Prostate gland (tissue), 2 donors: ENCODE measurements around the gene SEC31B. TPM values are rescaled to one million over a fixed set of nuclear protein-coding genes. Genes with fewer than 3 reads are reported as not detected.

Experiments
- DNase-seq: peaks from one replicate; pipeline ENCODE4 v3.0.0-alpha.2; 2019; ENCODE audit warnings: low spot score
- H3K27ac ChIP-seq, 2 donors: fragments of 200-600 bp; sonication (generic); 2 replicates each; pipeline ENCODE4 v1.5.1; 2017 to 2019
- H3K27me3 ChIP-seq: fragments of 200-600 bp; sonication (generic); replicated peaks from 2 replicates; pipeline ENCODE4 v1.5.1; 2019; ENCODE audit not compliant: insufficient read depth
- H3K36me3 ChIP-seq, 2 donors: fragments of 200-600 bp; sonication (generic); 1 replicate in 1 of 2; 2 replicates in 1 of 2; pipeline versions ENCODE4 v1.5.1 to v1.8.1; 2017 to 2019
- H3K4me1 ChIP-seq: fragments of 200-600 bp; sonication (generic); replicated peaks from 2 replicates; pipeline ENCODE4 v1.5.1; 2019
- H3K4me3 ChIP-seq, 2 donors: fragments of 200-600 bp; sonication (generic); 2 replicates each; pipeline ENCODE4 v1.5.1; 2017 to 2019
- H3K9me3 ChIP-seq: fragments of 200-600 bp; sonication (generic); 2 replicates; pipeline ENCODE4 v1.5.1; 2017
- CTCF ChIP-seq, 4 experiments: fragments of 200-600 bp in 2 of 4; fragments of 450-650 bp in 2 of 4; sonication (generic) in 2 of 4; IDR thresholded peaks; 1 replicate in 3 of 4; 2 replicates in 1 of 4; pipeline ENCODE4 v1.5.1; 2016 to 2019; ENCODE audit warnings: antibody characterized with exemption in 4 of 4, mild to moderate bottlenecking in 2 of 4, moderate library complexity in 2 of 4
- POLR2A ChIP-seq: fragments of 450-650 bp; IDR thresholded peaks from one replicate; pipeline ENCODE4 v1.6.1; 2016; ENCODE audit warnings: antibody characterized with exemption, mild to moderate bottlenecking
- POLR2AphosphoS5 ChIP-seq: sonication (generic); formaldehyde crosslinking; IDR thresholded peaks from one replicate; pipeline ENCODE4 v1.6.1; 2017; ENCODE audit warnings: antibody characterized with exemption
- WGBS: methylation state at CpG from one replicate; pipeline ENCODE4 v1.1.5; 2018; 5-methylcytosine and 5-hydroxymethylcytosine counted together
- intact Hi-C: fragments of 100-400 bp; cut with DNase I; formaldehyde crosslinking; loops from one replicate; pipeline ENCODE4 v1.14.2; 2022
- total RNA-seq, 2 donors: library from RNA; depleted of rRNA; stranded (reverse); fragments of >200 nt; gene quantifications; one replicate each; pipeline ENCODE4 v1.1.0, GENCODE V29; 2016

SEC31B gene
- total RNA-seq, 2 donors from 2014 or later = 10.5 to 17.3 TPM

GRCh38 chr10:100531761-100532160, 12.1 kb upstream of the SEC31B start:
- DNase-seq = no peak
- Histone ChIP-seq H3K27me3 (no peaks in the 10 kb centered on the region), H3K36me3 (no peaks in the 10 kb centered on the region), H3K27ac (no peak overlapping the region), H3K9me3 (no peaks in the 10 kb centered on the region), H3K4me3 (no peak overlapping the region), H3K4me1 (peaks cover 11% of the 10 kb centered on the region)
- intact Hi-C loops = no loop called here
- TF ChIP-seq POLR2AphosphoS5 (no peak), POLR2A (no peak), CTCF (IDR thresholded peaks at IDR 0.05) (no peak)

GRCh38 chr10:100529475-100530298, 10.0 kb upstream of the SEC31B start, which contains the start of gene NDUFB8:
Gene NDUFB8, minus strand, starts transcription at chr10:100529871. Its CDS starts 20 bp downstream, at chr10:100529851.
- intact Hi-C loops = no loop called here
- H3K27me3 ChIP-seq = no peaks in the 10 kb centered on the region
- peaks cover 9% of the 10 kb centered on the region for H3K4me1 ChIP-seq
- H3K36me3 ChIP-seq = peaks cover 0 to 5% of the 10 kb centered on the region in 2 donors
- H3K9me3 ChIP-seq = no peaks in the 10 kb centered on the region
- TF ChIP-seq POLR2AphosphoS5 (peak; percentile 95), CTCF (IDR thresholded peaks at IDR 0.05) (peak in 1 of 4 experiments; percentile 15), POLR2A (peak; percentile 49)
- H3K27ac ChIP-seq = peak within 1 kb of the TSS; percentile 66 to 79
- WGBS = under 1% methylated on average over 43 of the region's 43 CpGs
- peak within 1 kb of the TSS; percentile 86 to 91 for H3K4me3 ChIP-seq
- DNase-seq = peak; percentile 82

GRCh38 chr10:100528921-100529474, 9.3 kb upstream of the SEC31B start:
- Histone ChIP-seq H3K4me1 (peaks cover 9% of the 10 kb centered on the region), H3K27me3 (no peaks in the 10 kb centered on the region), H3K9me3 (no peaks in the 10 kb centered on the region), H3K4me3 (peak overlapping the region; percentile 86 to 91), H3K36me3 (peaks cover 0 to 5% of the 10 kb centered on the region in 2 donors), H3K27ac (peak overlapping the region; percentile 66 to 79)
- no peak for TF ChIP-seq POLR2A
- no peak for TF ChIP-seq POLR2AphosphoS5
- TF ChIP-seq CTCF (IDR thresholded peaks at IDR 0.05) = no peak
- no peak for DNase-seq
- under 1% methylated on average over 18 of the region's 18 CpGs for WGBS
- intact Hi-C loops = no loop called here

GRCh38 chr10:100528123-100528886, 8.6 kb upstream of the SEC31B start:
- no peak for DNase-seq
- intact Hi-C loops = no loop called here
- H3K27ac ChIP-seq = peak overlapping the region; percentile 66 to 79
- TF ChIP-seq CTCF (IDR thresholded peaks at IDR 0.05) (no peak), POLR2A (no peak), POLR2AphosphoS5 (no peak)
- no peaks in the 10 kb centered on the region for H3K9me3 ChIP-seq
- WGBS = 52% methylated on average over 7 of the region's 7 CpGs
- H3K4me3 ChIP-seq = peak overlapping the region; percentile 86 to 91
- H3K36me3 ChIP-seq = peaks cover 0 to 5% of the 10 kb centered on the region in 2 donors
- peaks cover 9% of the 10 kb centered on the region for H3K4me1 ChIP-seq
- H3K27me3 ChIP-seq = no peaks in the 10 kb centered on the region
